Activated CD4-positive, alpha-beta T cell treated with anti-CD3 and anti-CD28 coated beads, Interleukin-2, Interleukin-4, amounts not matched to agents 100 ng/mL and 50 ng/mL, durations not matched to agents 16 hours and 8 hours (primary cell): Measurements from ENCODE around the gene CIROP.
"Not testable (repeated sequence)": the region's sequence is repeated elsewhere in the genome, so short reads cannot be mapped to it uniquely, and the experiment has no call there.

Experiments
- DNase-seq: peaks from one replicate; pipeline ENCODE4 v3.0.0-alpha.2; 2020; ENCODE audit warnings: low spot score

Gene CIROP

GRCh38 chr14:23114669-23115038 lies 9.9 kb upstream of the CIROP start:
- no peak for DNase-seq

GRCh38 chr14:23114120-23114458 lies 9.3 kb upstream of the CIROP start:
- no peak for DNase-seq

- DNase-seq = no peak
These were observed 8.8 kb upstream of the CIROP start for GRCh38 chr14:23113431-23114119.

GRCh38 chr14:23112359-23113178 lies 7.8 kb upstream of the CIROP start:
- DNase-seq = no peak

DNA sequence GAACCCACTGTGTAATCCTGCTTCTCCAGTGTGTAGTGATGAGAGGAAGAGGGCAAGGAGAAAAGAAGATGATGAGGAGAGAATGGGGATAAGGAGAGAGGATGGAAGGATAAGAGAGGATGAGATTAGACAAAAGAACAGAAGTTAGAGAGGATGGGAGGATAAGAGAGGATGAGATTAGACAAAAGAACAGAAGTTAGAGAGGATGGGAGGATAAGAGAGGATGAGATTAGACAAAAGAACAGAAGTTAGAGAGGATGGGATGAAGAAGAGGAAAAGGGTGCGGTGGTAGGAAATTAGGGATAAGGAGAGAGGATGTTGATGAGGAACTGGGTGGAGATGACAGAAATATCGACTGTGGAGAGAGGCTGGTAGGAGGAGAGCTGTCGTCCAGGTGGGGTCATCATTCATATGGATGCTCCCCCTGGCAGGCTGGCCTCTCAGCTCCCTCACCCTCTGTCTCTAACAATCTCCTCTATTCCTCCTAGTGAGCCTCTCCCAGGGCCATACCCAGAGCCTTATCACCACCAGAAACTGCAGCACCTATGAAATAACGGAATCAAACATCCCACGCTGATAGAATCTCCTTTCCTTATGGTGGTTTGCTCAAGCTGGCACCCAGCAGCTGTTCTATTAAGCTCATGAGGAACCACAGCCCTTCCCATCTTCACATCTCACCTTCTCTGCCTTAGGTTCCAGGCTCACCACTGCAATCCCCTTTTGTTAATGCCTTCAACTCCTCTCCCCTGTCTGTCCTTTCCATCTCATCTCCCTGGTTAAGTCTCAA lies 6.0 kb upstream of the CIROP start:
- no peak for DNase-seq

- no peak for DNase-seq
These were observed 5.0 kb upstream of the CIROP start for GRCh38 chr14:23109769-23110168.

DNA sequence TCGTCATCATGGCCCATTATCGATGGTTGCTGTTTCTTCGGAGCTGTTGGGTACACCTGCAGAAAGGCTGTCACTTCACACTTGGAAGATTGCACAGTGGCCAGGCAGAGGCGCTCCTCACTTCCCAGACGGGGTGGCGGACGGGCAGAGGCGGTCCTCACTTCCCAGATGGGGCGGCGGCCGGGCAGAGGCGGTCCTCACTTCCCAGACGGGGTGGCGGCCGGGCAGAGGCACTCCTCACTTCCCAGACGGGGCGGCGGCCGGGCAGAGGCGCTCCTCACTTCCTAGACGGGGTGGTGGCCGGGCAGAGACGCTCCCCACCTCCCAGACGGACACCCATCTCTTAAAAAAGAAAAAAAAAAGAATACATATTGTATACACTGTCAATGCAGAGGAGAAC lies 3.4 kb upstream of the CIROP start:
- DNase-seq = not testable (repeated sequence)

GRCh38 chr14:23107620-23108019 lies 2.8 kb upstream of the CIROP start:
- DNase-seq = not testable (repeated sequence)

- no peak for DNase-seq
These were observed 1.9 kb upstream of the CIROP start for GRCh38 chr14:23106747-23107045.

GRCh38 chr14:23105348-23105824 lies 597 bp upstream of the CIROP start:
- no peak for DNase-seq

DNA sequence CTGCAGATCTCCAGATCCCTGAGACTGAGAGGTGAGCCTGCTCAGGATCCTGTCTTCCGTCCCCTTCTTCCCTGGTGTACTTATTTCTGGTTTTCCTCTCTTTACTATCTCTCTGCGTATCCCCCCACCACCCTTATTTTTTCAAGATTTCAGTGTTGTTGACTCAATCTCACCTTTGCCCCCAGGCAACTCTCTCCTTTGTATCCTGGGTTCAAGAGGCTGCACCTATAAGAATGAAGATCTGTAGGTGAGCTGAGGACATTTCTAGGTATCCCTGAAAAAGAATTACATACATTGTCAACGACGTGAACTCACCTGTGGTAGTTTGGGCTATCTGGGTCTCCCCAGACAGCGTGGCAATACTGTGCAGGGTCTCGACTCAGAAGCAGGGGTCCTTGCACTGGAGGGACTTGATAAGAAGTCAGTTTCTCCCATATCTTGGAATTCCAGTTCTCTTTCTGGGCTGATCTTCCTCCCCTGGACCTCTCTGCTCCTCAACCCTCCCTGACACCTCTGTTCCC lies 659 bp downstream of the CIROP start:
- no peak for DNase-seq

DNA sequence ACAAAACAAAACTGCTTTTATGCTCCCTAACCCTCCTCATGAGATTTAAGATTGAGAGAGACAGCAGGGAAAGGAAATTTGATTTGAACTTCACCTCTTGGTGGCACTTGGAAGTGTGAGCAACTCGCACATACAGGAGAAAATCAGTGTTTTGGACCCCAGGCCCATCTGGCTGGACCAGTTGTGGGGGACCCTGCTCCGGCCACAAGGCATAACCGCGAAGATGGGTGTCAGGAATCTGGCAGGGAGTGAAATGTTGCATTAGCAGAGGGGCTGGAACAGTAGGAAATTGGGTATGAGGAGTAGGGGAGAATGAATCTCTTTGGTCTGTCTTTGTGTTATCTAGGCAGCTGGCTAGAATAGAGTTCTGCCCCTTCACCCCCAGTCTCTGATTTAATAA lies 1.2 kb downstream of the CIROP start:
- no peak for DNase-seq

DNA sequence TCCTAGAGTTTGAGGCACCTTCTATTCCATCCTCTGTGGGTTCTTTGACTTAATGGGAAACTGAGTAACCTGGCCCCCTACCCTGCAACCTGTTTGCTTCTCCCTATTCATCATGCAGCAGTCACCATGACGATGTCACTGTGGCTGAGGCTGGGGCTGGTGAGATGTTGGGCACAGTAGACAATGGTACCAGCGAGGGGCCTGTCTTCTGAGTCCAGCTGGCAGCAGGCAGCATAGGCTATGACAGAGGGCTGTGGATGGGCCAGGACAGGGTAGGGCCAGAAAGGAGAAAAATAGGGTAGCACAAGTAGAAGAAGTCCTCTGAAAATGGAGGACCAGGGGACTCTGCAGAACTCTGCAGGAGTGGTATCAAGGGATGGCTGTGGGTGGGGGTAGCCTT lies 2.0 kb downstream of the CIROP start:
- DNase-seq = no peak

DNA sequence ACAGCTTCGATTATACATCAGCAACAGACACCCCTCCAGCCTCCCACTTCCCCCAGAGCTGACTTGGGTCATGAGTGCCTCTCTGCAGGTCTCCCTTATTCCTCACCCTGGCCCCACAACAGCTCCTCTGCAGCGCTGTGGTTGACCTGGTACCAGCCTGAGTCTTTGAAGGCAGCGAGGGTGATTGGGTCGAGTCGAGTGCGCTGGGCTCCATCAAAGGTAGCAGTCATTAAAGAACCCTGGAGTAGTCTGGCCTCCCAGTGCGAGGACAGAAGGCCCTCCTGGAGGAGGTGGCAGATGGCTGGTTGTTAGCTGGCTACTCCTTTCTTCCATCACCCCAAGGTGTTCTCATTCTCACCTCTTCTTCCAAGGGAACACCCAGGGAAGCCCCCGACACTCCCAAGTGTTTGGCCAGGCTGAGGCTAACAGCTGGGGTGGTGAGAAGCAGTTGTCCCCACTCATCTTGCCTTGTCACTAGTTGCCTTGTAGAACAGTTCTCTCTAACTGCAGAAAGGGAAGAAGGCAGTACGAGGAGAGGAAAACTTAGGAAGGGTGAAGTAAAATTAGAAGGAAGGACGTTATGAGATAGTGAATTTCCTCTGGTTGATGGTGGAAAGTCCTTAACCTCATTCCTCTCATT lies 2.7 kb downstream of the CIROP start:
- DNase-seq = no peak

GRCh38 chr14:23101213-23101970 lies 3.4 kb downstream of the CIROP start:
- DNase-seq = no peak

DNA sequence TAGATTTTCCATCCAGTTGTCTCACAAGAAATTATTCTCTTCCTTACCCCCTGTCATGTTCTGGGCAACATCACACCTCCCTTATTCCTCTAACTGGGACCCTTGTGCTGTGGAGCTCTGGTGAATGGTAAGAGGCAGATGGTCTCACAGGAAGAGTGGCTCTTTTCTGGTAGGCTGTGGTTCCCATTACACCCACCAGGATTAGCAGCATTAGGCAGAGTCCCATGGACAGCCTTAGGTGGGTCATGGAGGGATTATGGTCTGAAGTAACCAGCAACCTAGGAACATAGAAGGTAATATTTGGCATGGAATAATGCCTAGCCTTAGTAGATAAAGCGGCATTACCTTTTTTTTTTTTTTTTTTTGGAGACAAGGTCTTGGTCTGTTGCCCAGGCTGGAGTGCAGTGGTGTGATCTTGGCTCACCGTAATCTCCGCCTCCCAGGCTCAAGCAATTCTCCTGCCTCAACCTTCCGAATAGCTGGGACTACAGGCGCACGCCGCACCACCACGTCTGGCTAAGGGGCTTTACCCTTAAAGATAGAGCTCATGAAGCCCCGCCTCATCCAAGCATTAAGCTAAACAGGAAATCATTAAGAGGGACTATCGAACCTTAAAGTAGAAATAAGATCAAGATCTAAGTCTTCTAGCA lies 5.5 kb downstream of the CIROP start:
- no peak for DNase-seq

DNA sequence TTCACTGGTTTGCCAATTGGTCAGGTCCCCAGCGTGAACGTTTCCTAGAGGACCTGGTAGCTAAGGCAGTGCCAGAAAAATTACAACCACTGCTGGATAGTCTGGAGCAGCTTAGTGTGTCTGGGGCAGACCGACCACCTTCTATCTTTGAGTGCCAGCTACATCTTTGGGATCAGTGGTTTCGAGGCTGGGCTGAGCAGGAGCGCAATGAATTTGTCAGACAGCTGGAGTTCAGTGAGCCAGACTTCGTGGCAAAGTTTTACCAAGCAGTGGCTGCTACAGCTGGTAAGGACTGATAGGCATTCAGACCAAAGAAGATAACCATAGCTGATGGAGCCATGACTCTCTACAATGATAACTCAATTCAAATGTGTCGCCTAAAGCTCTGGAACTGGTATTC lies 7.0 kb downstream of the CIROP start:
- no peak for DNase-seq

DNA sequence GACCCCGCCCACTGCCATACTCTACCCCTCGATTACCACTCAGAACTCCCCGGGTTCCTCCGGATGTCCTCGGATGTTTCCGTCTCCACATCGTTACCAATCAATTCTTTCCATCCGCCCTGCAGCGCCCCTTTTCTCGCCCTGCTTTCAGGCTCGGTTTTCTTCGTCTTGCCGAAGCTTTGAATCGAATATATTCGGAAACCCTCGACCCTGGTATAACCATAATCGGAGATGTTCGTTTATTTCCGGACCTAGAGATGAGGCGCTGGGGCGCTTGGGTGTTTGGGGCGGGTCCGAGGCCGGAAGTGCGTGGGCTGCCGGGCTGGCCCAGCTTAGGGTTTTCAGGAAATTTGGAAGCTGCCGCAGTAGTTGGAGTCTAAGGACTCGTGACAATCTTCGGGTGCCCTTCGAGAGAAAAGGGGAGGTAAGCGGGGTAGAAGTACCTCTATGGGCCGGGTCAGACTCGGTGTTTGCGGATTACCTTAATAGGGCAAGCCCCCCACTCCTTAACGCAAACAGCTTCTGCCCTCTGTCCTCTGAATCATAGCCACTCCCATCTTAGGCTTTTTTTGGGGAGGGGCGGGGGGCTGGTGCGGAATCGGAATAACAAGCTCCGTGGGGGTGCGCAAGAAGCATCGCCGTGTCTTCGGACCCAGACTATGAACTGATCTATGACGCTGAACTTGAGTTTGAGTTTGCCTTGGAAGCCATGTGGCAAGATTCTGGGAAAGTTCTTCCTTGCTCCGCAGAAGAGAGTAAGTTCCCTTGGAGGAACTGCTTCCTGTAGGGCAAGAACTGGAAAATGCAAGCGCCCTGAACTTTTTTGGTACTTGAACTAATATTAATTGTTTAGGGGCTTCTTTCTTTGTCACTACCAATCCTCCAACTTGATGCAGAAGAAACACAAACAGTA lies 9.3 kb downstream of the CIROP start, which contains the start of gene C14orf119:
Gene C14orf119, plus strand, starts transcription at position 310 of the 913 bp plus-strand sequence. CDS start 2,154 bp downstream, outside the sequence.
- peak; percentile 100 for DNase-seq

DNA sequence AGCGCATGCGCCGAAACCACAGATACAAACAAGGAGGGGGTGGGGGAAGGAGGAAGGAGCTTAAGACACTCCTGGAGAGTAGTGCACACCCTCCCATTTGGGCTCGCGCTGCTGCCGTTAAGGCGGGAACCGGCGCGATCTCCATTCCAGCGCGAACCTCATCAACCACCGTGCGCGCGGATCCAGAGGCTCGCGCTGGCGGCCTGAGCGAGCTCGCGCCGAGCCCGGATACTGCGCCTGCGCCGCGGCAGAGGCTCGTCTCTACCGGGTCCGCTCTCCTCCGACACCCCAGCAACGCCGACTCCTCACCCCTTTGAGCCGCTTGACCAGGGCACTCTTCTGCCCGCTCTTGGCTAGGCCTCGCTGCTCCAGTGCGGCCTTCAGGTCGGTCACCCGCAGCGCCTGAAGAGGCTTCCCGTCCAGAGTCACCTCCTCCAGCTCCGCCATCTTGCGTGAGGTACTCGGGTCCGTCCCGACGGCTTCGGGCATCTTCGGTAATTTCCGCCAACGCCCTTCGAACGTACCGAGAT lies 10.1 kb downstream of the CIROP start, which contains the start of gene ACIN1:
Gene ACIN1, minus strand, starts transcription at position 471 of the 530 bp plus-strand sequence. Its CDS starts 24 bp downstream, at position 447.
- peak; percentile 78 for DNase-seq
